IPS-NIHi7 (cell line): Measurements from ENCODE around the gene ANK3.

ENCODE experiments used
- DNase-seq: peaks from one replicate; pipeline ENCODE4 v3.0.0; 2012; ENCODE audit warnings: mixed read lengths; ENCODE audit errors: extremely low spot score

ANK3 gene

GRCh38 chr10:59984415-59984814 lies 405.3 kb downstream of the ANK3 start:
- DNase-seq, result no peak

GRCh38 chr10:59980356-59980755 lies 409.3 kb downstream of the ANK3 start:
- no peak for DNase-seq

GRCh38 chr10:59977486-59977885 lies 412.2 kb downstream of the ANK3 start:
- no peak for DNase-seq

DNA sequence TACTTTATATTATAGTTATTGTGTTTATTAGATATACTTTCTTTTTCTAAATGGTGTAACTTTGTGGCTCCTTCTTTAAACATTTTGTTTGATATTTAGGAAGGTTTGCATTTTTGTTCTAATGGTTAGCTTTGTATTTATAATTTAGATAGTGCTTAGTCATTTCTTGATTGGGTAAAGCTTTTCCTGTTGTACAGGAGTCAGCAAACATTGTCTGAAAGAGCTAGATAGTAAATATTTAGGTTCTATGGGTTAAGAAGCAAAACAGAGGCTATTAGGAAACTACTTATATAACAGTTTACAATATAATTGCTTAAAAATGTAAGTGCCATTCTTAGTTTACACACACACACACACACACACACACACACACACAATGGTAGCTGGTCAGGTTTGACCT lies 412.8 kb downstream of the ANK3 start:
- no peak for DNase-seq
